Activated effector memory CD4-positive, alpha-beta T cell treated with anti-CD3 and anti-CD28 coated beads, Interleukin-2, amount 50 U/mL, for 16 hours (primary cell): Measurements from ENCODE around the gene CYP27C1.

Experiments used
- DNase-seq: peaks from one replicate; pipeline ENCODE4 v3.0.0-alpha.2; 2020

The CYP27C1 gene

GRCh38 chr2:127146820-127147502, 73.1 kb downstream of the CYP27C1 start:
- DNase-seq = peak; percentile 43

GRCh38 chr2:127146071-127146725, 73.9 kb downstream of the CYP27C1 start:
- DNase-seq = peak; percentile 46

GRCh38 chr2:127145280-127145895, 74.7 kb downstream of the CYP27C1 start:
- peak; percentile 42 for DNase-seq

GRCh38 chr2:127143841-127144782, 76.0 kb downstream of the CYP27C1 start:
- peak; percentile 30 for DNase-seq

GRCh38 chr2:127142663-127143630, 77.2 kb downstream of the CYP27C1 start:
- DNase-seq = no peak

GRCh38 chr2:127140538-127140937, 79.6 kb downstream of the CYP27C1 start:
- no peak for DNase-seq

- no peak for DNase-seq
Observed at GRCh38 chr2:127139766-127140165, 80.3 kb downstream of the CYP27C1 start.

GRCh38 chr2:127138281-127138680, 81.8 kb downstream of the CYP27C1 start:
- no peak for DNase-seq

- DNase-seq = no peak
Observed at GRCh38 chr2:127137741-127138140, 82.4 kb downstream of the CYP27C1 start.

GRCh38 chr2:127137225-127137624, 82.9 kb downstream of the CYP27C1 start:
- DNase-seq = no peak

- no peak for DNase-seq
Observed at GRCh38 chr2:127134833-127135830, 85.0 kb downstream of the CYP27C1 start.

- no peak for DNase-seq
Observed at GRCh38 chr2:127134235-127134634, 85.9 kb downstream of the CYP27C1 start.
